ENCODE measurements around the gene PCNX3.
"Not testable (repeated sequence)": the region's sequence is repeated elsewhere in the genome, so short reads cannot be mapped to it uniquely, and the experiment has no call there.

PCNX3 gene

GRCh38 chr11:65658174-65659021, 42.8 kb downstream of the PCNX3 start:
- DNase-seq, result no peak

- DNase-seq, result no peak
Observed at GRCh38 chr11:65660038-65660437, 44.5 kb downstream of the PCNX3 start.

GRCh38 chr11:65660908-65661307, 45.3 kb downstream of the PCNX3 start:
- DNase-seq, result not testable (repeated sequence)

GRCh38 chr11:65661599-65662246, 46.1 kb downstream of the PCNX3 start:
- DNase-seq, result no peak

GRCh38 chr11:65662247-65662798, 46.7 kb downstream of the PCNX3 start:
- DNase-seq, result no peak

GRCh38 chr11:65662799-65663638, 47.4 kb downstream of the PCNX3 start, which contains the start of gene RELA:
Gene RELA, minus strand, starts transcription at chr11:65662916. Its CDS starts 84 bp downstream, at chr11:65662832.
- DNase-seq, result peak; percentile 20

- DNase-seq, result no peak
Observed at GRCh38 chr11:65663639-65664200, 48.1 kb downstream of the PCNX3 start.

- no peak for DNase-seq
Observed at GRCh38 chr11:65672180-65672860, 56.7 kb downstream of the PCNX3 start.

GRCh38 chr11:65672982-65673381, 57.4 kb downstream of the PCNX3 start:
- DNase-seq, result no peak

- DNase-seq, result no peak
Observed at GRCh38 chr11:65680192-65680743, 64.7 kb downstream of the PCNX3 start.

GRCh38 chr11:65683480-65683879, 67.9 kb downstream of the PCNX3 start:
- DNase-seq, result not testable (repeated sequence)

- DNase-seq, result no peak
Observed at GRCh38 chr11:65685981-65686380, 70.4 kb downstream of the PCNX3 start.
